Choroid plexus epithelial cell (primary cell): ENCODE results near the gene ZNF516.

Source experiments
- DNase-seq: peaks from one replicate; pipeline ENCODE4 v3.0.0-alpha.2; 2010; ENCODE audit warnings: low read depth
- H3K4me3 ChIP-seq: 2 replicates; pipeline ENCODE4 v1.5.1; 2011; ENCODE audit warnings: low read depth, mild to moderate bottlenecking, control low read depth, low read length, moderate library complexity
- CTCF ChIP-seq: conservative IDR thresholded peaks from 2 replicates; pipeline ENCODE4 v1.5.1; 2011; ENCODE audit warnings: low read depth, mild to moderate bottlenecking, control low read depth, inconsistent platforms, low read length, moderate library complexity

ZNF516 gene

GRCh38 chr18:76353046-76353445 lies 142.0 kb downstream of the ZNF516 start:
- no peak for DNase-seq
- H3K4me3 ChIP-seq = no peak overlapping the region
- TF ChIP-seq CTCF = no peak

- TF ChIP-seq CTCF = no peak
- peak; percentile 80 for DNase-seq
- no peak overlapping the region for H3K4me3 ChIP-seq
These were observed 143.0 kb downstream of the ZNF516 start for GRCh38 chr18:76351961-76352581.

GRCh38 chr18:76350134-76351025 lies 144.7 kb downstream of the ZNF516 start:
- TF ChIP-seq CTCF = no peak
- no peak for DNase-seq
- no peak overlapping the region for H3K4me3 ChIP-seq

- TF ChIP-seq CTCF = peak; percentile 91
- H3K4me3 ChIP-seq = peak overlapping the region; percentile 22
- DNase-seq = peak; percentile 82
These were observed 145.9 kb downstream of the ZNF516 start for GRCh38 chr18:76349067-76349715.

- TF ChIP-seq CTCF = no peak
- peak overlapping the region; percentile 22 for H3K4me3 ChIP-seq
- no peak for DNase-seq
These were observed 146.6 kb downstream of the ZNF516 start for GRCh38 chr18:76348267-76349066.

- no peak for DNase-seq
- no peak for TF ChIP-seq CTCF
- H3K4me3 ChIP-seq = no peak overlapping the region
These were observed 147.7 kb downstream of the ZNF516 start for GRCh38 chr18:76347341-76347740.
